ENCODE results near the gene OTOR.

The OTOR gene

GRCh38 chr20:16713066-16713465, 35.1 kb upstream of the OTOR start:
- Histone ChIP-seq H3K9me3 (0 out of 2 replicates have a peak, but pooled peaks cover 3% of the 10 kb centered on the region), H3K4me2 (no peak overlapping the region), H3K4me3 (no peak overlapping the region), H3K9ac (no peak overlapping the region), H3K36me3 (no peaks in the 10 kb centered on the region), H3K27me3 (no peaks in the 10 kb centered on the region), H3K4me1 (peaks cover 15% of the 10 kb centered on the region), H4K20me1 (no peaks in the 10 kb centered on the region), H3K27ac (no peak overlapping the region)
- no peak for TF ChIP-seq Cebpa-rat (IDR thresholded peaks at IDR 0.05)

DNA sequence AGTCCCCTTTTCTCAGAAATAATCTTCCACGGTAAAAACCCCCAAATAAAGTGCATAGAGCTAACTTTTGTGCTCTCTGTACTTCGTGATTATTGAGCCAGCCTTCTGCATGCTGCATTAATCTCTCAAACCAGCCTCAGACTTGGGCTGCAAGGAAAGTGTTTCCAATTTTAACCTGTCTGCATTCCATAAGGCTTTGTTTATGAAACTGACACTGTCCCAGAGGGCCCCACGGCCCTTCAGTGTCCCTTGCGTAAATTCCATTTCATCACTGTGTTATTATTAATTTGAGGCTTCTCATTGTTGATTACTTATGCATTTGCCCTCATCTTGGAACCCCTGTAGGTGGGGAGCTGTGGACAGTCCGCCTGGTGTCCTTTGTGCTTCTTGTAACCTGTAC, 33.9 kb upstream of the OTOR start:
- no peaks in the 10 kb centered on the region for H4K20me1 ChIP-seq
- TF ChIP-seq Cebpa-rat (IDR thresholded peaks at IDR 0.05), result no peak
- H3K4me2 ChIP-seq, result no peak overlapping the region

GRCh38 chr20:16714751-16715150, 33.4 kb upstream of the OTOR start:
- no peak overlapping the region for H3K4me2 ChIP-seq

More for the DNA sequence above, 33.9 kb upstream of the OTOR start:
- H3K27ac ChIP-seq, result no peak overlapping the region
- H3K4me3 ChIP-seq, result no peak overlapping the region
- H3K9me3 ChIP-seq, result no peaks in the 10 kb centered on the region
- peaks cover 4% of the 10 kb centered on the region for H3K4me1 ChIP-seq
- no peaks in the 10 kb centered on the region for H3K36me3 ChIP-seq
- no peaks in the 10 kb centered on the region for H3K27me3 ChIP-seq
- H3K9ac ChIP-seq, result no peak overlapping the region

GRCh38 chr20:16719421-16719820, 28.7 kb upstream of the OTOR start:
- Histone ChIP-seq H4K20me1 (no peaks in the 10 kb centered on the region), H3K9me3 (no peaks in the 10 kb centered on the region), H3K4me1 (no peaks in the 10 kb centered on the region), H3K9ac (no peak overlapping the region), H3K27ac (no peak overlapping the region), H3K4me3 (no peak overlapping the region), H3K36me3 (no peaks in the 10 kb centered on the region), H3K27me3 (no peaks in the 10 kb centered on the region), H3K4me2 (no peak overlapping the region)
- no peak for TF ChIP-seq Cebpa-rat (IDR thresholded peaks at IDR 0.05)

More at GRCh38 chr20:16714751-16715150, 33.4 kb upstream of the OTOR start:
- Histone ChIP-seq H4K20me1 (no peaks in the 10 kb centered on the region), H3K4me3 (no peak overlapping the region), H3K9ac (no peak overlapping the region), H3K4me1 (no peaks in the 10 kb centered on the region), H3K36me3 (no peaks in the 10 kb centered on the region), H3K27ac (no peak overlapping the region), H3K27me3 (no peaks in the 10 kb centered on the region), H3K9me3 (no peaks in the 10 kb centered on the region)
- TF ChIP-seq Cebpa-rat (IDR thresholded peaks at IDR 0.05), result no peak

GRCh38 chr20:16729080-16729479, 19.1 kb upstream of the OTOR start:
- no peaks in the 10 kb centered on the region for H3K27me3 ChIP-seq
- peaks cover 4% of the 10 kb centered on the region; the same call in 1 of the 2 replicates for H3K9me3 ChIP-seq
- peaks cover 33% of the 10 kb centered on the region for H4K20me1 ChIP-seq
- TF ChIP-seq Cebpa-rat (IDR thresholded peaks at IDR 0.05), result no peak
- peak overlapping the region; percentile 48 for H3K4me2 ChIP-seq
- H3K4me1 ChIP-seq, result peaks cover 18% of the 10 kb centered on the region
- peaks cover 22% of the 10 kb centered on the region for H3K36me3 ChIP-seq
- no peak overlapping the region for H3K9ac ChIP-seq
- H3K27ac ChIP-seq, result peak overlapping the region; percentile 92
- H3K4me3 ChIP-seq, result peak overlapping the region; percentile 87

DNA sequence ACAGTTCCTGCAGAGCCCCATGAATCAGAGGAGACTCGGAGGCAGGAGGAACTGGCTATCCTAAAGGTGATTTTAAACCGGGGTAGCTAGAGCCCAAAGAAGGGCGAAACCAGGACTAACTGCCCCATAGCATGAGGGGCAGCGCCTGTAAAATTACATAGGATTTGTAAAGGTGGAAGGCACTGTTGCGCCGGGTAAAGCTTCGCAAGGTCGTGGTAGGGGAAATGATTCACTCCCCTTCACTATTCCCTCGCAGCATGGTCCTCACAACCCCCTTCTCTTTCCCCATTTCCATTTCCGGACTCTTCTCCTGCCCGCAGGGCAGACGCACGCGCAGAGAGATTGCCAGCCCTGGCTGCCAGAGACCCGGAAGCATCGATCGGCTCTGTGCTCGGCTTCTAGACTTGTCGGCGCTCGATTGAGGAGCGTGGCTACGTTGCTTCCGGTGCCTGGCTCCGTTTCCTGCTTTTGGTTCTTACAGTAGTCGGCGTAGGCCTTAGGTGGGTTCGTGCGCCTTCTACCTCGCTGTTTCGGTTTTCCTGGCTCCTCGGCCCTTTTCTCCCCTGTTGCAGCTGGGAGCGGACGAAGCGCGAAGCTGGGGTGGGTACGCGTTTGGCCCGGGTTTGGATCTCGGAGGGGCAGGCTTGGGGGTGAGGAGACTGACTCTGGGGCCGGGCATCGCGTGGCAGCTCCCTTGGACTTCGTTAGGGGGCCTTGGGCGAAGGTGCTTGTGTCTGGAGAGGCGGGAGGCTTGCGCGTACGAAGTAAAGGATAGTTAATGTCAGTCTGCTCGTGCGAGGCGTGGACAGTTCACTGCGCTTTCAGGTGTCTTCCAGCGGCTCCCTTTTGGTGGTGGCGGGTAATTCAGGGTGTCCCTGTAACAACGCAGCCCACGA, 18.3 kb upstream of the OTOR start, which contains the start of gene SNRPB2:
Gene SNRPB2, plus strand, starts transcription at position 462 of the 896 bp plus-strand sequence. CDS start 1,677 bp downstream, outside the sequence.
- H3K4me1 ChIP-seq, result peaks cover 18% of the 10 kb centered on the region
- H3K9me3 ChIP-seq, result peaks cover 4% of the 10 kb centered on the region; the same call in 1 of the 2 replicates
- peaks cover 40% of the 10 kb centered on the region for H4K20me1 ChIP-seq
- peak within 1 kb of the TSS; percentile 87 for H3K4me3 ChIP-seq
- peak within 1 kb of the TSS; percentile 95 for H3K9ac ChIP-seq
- no peak for TF ChIP-seq Cebpa-rat (IDR thresholded peaks at IDR 0.05)
- peak within 1 kb of the TSS; percentile 92 for H3K27ac ChIP-seq
- H3K4me2 ChIP-seq, result peak within 1 kb of the TSS; percentile 95
- H3K36me3 ChIP-seq, result peaks cover 29% of the 10 kb centered on the region
- no peaks in the 10 kb centered on the region for H3K27me3 ChIP-seq

DNA sequence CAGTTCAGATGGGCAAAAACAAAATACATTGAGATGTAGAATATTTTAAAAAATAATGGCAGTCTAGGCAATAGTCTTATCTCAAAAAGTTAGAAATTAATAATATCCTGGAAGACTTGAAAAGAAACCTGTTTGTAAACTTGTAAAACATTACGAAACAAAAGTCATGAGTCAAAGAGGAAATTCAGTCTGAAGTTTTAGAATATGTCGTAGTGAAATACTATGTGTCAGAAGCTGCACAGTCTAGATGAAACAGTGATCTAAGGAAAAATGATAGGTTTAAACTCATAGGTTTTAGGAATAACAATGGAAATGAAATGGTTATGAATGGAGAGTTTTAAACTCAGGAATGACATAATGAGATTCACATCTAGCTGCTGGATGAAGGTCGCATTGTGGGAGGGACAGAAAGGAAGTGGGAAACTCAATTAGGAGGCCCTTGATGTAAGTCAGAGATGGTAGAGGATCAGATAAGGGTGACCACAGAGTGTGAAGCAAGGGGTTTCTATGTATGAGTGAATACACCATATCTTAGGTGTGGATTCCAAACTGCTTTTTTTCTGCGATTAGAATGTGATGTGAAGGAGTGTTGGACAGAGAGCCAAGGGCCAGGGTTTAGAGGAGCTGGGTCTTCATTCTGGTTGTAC, 15.5 kb upstream of the OTOR start:
- no peak overlapping the region for H3K4me2 ChIP-seq

GRCh38 chr20:16740365-16741072, 7.6 kb upstream of the OTOR start:
- no peak overlapping the region for H3K4me3 ChIP-seq
- no peak overlapping the region for H3K4me2 ChIP-seq
- no peak overlapping the region for H3K27ac ChIP-seq
- peaks cover 14% of the 10 kb centered on the region for H4K20me1 ChIP-seq
- no peaks in the 10 kb centered on the region for H3K9me3 ChIP-seq
- peaks cover 75% of the 10 kb centered on the region for H3K36me3 ChIP-seq
- no peaks in the 10 kb centered on the region for H3K4me1 ChIP-seq
- no peaks in the 10 kb centered on the region for H3K27me3 ChIP-seq
- no peak overlapping the region for H3K9ac ChIP-seq
- TF ChIP-seq Cebpa-rat (IDR thresholded peaks at IDR 0.05), result no peak

More for the DNA sequence above, 15.5 kb upstream of the OTOR start:
- Histone ChIP-seq H3K9me3 (peaks cover 4% of the 10 kb centered on the region; the same call in 1 of the 2 replicates), H4K20me1 (peaks cover 60% of the 10 kb centered on the region), H3K9ac (no peak overlapping the region), H3K27ac (no peak overlapping the region), H3K36me3 (peaks cover 57% of the 10 kb centered on the region), H3K27me3 (no peaks in the 10 kb centered on the region), H3K4me3 (no peak overlapping the region), H3K4me1 (peaks cover 18% of the 10 kb centered on the region)
- no peak for TF ChIP-seq Cebpa-rat (IDR thresholded peaks at IDR 0.05)

GRCh38 chr20:16744178-16744807, 3.9 kb upstream of the OTOR start:
- Histone ChIP-seq H3K9ac (no peak overlapping the region), H3K27me3 (no peaks in the 10 kb centered on the region), H3K4me1 (peaks cover 12% of the 10 kb centered on the region), H3K4me2 (no peak overlapping the region), H3K4me3 (no peak overlapping the region), H3K27ac (no peak overlapping the region), H3K36me3 (peaks cover 38% of the 10 kb centered on the region), H3K9me3 (no peaks in the 10 kb centered on the region), H4K20me1 (no peaks in the 10 kb centered on the region)
- TF ChIP-seq Cebpa-rat (IDR thresholded peaks at IDR 0.05), result no peak

All from BLaER1 (cell line).